Ovary (tissue), 3 donors: Measurements from ENCODE around the gene WNK4.

ENCODE experiments used
- POLR2A ChIP-seq: fragments of 450-650 bp; IDR thresholded peaks from one replicate; pipeline ENCODE4 v1.6.1; 2017; ENCODE audit warnings: antibody characterized with exemption, mild to moderate bottlenecking, moderate library complexity
- TF ChIP-seq, protein P1 (sequence below), 3 donors: fragments of 450-650 bp in 2 of 3; fragments of 200-600 bp in 1 of 3; IDR thresholded peaks; one replicate each; pipeline versions ENCODE4 v1.5.1 to v1.8.0; 2016 to 2022; ENCODE audit warnings: antibody characterized with exemption in 3 of 3, mild to moderate bottlenecking in 1 of 3
- donor health status: DM: no; HTN: no; CAD: no.

DNA sequence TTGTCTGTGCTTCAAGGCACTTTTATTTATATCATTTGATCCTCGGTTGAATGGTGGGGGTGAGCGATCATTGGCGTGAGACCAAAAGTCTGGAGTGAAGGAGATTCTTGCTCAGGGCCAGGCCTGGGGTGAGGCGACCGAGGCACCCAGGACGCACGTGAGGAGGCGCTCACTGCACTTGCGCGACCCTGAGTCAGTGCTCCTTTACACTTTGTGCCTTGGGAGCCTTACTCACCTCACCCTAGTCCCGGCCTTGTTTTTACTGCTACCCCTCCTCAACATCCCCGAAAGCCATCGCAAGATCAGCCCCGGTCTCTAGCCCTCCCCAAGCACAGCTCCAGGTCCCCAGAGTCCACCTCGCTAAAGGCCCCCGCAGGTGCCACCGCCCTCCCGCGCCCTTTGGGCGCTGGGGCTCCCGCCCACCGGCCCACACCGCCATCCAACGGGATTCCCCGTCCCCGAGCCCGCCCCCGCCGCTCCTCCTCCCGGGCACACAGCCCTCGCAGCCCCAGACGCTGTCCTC, 36.1 kb upstream of the WNK4 start:
- TF ChIP-seq, protein P1, sequence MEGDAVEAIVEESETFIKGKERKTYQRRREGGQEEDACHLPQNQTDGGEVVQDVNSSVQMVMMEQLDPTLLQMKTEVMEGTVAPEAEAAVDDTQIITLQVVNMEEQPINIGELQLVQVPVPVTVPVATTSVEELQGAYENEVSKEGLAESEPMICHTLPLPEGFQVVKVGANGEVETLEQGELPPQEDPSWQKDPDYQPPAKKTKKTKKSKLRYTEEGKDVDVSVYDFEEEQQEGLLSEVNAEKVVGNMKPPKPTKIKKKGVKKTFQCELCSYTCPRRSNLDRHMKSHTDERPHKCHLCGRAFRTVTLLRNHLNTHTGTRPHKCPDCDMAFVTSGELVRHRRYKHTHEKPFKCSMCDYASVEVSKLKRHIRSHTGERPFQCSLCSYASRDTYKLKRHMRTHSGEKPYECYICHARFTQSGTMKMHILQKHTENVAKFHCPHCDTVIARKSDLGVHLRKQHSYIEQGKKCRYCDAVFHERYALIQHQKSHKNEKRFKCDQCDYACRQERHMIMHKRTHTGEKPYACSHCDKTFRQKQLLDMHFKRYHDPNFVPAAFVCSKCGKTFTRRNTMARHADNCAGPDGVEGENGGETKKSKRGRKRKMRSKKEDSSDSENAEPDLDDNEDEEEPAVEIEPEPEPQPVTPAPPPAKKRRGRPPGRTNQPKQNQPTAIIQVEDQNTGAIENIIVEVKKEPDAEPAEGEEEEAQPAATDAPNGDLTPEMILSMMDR (IDR thresholded peaks at IDR 0.05) = no peak
- no peak for TF ChIP-seq POLR2A
